LNCAP (cell line): Measurements from ENCODE around the gene FAM9C.

Experiments
- TF ChIP-seq, protein P1 (sequence below): fragments of 450-650 bp; IDR thresholded peaks from 2 replicates; pipeline ENCODE4 v1.5.1; 2017; ENCODE audit warnings: mild to moderate bottlenecking

Gene FAM9C

DNA sequence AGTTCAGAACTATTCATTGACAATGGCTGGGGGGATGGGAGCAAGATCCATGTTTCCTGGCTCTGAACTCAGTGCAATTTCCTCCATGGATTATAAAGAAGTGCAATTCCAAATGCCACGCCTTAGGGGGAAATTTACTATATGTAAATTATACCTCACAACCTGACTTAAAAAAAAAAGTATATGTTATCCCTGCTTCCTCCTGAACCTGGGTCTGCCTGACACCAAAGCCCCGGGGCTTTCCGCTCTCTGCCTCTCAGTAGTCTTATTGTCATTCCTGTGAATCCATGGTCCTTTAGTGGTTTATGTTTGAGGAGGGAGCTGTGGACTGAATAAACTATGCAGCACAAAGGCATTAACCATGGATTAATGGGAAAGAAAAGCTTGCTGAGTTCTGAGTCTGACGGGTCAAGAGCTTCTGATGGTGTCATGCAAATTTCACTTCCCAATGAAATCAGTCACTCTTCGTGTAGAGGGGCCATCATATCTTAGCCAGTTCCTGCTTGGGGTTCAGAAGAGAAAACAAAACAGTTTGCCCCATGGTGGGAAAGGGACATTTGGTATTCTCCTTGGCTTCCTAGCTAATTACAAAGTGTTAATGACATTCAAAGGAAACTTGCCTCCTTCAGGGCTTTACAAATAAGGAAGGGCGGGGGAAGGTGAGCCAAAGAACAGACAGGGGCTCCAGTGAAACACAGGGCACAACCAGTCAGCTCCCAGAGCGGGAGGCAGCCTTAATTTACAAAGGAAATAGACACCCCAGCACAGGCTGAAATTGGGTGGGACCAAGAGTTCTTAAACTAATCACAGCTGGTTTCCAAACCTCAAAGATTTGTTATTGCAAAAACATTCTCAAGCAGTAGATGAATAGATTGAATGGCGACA lies 14.3 kb downstream of the FAM9C start:
- TF ChIP-seq, protein P1, sequence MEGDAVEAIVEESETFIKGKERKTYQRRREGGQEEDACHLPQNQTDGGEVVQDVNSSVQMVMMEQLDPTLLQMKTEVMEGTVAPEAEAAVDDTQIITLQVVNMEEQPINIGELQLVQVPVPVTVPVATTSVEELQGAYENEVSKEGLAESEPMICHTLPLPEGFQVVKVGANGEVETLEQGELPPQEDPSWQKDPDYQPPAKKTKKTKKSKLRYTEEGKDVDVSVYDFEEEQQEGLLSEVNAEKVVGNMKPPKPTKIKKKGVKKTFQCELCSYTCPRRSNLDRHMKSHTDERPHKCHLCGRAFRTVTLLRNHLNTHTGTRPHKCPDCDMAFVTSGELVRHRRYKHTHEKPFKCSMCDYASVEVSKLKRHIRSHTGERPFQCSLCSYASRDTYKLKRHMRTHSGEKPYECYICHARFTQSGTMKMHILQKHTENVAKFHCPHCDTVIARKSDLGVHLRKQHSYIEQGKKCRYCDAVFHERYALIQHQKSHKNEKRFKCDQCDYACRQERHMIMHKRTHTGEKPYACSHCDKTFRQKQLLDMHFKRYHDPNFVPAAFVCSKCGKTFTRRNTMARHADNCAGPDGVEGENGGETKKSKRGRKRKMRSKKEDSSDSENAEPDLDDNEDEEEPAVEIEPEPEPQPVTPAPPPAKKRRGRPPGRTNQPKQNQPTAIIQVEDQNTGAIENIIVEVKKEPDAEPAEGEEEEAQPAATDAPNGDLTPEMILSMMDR: no peak

DNA sequence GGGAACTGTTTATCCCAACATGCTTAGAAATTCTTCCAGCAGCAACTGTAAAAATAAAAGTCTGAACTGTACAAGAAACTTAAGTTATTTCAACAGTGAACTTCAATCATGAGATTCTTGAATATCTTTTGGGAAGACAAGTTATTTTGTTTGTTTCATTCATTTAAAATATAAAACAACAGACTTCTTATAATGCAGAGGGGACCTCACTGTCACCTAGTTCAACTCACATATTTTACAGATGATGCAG lies 14.9 kb downstream of the FAM9C start:
- TF ChIP-seq, protein P1: no peak

DNA sequence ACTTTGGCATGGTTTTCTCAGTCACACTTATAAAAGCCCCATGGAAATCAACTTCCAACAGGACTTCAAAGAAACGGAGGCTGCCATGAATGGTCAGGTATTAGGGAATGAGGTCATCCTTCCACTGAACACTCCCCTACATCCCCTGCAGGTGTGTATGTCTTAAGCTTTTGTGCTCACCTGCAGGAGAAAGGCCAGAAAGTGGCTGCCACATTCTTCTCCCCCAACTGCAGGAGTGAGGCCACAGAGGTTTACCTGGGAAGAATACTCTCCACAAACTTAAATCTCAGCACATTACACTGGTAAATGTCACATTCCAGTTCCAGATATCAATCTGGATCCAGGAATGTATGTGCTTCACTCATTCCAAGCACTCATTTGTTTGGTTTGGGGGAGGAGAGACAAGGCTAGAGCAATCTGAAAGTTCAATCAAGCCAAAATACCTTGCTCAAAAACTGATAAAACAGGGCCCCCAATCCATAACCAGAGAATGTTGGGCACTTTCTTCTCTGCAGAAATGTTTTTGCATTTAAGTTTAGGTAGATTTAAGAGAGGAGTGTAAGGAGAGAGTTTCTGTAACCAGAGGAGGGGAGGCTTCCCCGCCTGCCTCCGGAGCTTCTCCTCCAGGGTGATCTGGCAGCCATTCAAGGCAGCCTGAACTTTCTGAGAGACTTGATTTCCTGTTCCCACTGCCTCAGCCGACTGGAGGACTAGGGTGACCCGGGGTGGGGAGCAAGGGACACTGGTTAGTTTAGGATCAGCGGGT lies 15.4 kb downstream of the FAM9C start:
- TF ChIP-seq, protein P1: no peak

DNA sequence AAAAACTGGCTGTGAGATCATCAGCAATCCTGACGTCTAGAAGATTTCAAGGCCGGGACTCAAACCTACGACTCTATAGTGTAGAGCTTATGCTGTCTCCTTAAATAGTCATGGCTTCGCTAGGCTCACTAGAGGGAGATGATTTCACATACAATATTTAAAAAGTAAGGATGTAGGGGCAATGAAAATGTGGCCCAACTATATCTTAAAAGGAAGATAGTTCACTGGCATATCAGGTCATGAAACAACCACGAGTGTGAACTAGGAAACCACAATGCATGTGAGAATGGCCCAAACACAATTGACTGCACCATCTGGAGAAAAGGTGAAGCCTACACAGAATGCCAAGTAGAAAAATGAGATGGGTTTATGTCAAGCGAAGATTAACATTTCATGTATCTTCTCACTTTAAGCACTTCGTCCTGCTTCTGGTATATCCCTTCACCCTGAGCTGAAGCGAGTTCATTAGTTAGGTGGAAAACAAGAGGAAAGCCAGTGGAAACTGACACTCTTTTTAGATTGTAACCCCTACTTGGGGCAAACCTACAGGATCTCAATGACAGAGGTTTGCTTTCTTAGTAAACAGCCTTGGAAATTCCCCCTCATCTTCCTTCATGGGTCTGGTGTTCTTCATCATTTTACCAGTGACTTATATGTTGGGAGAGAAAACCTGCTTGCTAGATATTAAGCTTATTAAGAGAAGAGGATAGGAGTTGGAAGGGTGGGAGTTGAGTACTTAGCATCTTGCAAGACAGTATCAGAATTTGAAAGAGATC lies 17.4 kb downstream of the FAM9C start:
- TF ChIP-seq, protein P1: no peak

DNA sequence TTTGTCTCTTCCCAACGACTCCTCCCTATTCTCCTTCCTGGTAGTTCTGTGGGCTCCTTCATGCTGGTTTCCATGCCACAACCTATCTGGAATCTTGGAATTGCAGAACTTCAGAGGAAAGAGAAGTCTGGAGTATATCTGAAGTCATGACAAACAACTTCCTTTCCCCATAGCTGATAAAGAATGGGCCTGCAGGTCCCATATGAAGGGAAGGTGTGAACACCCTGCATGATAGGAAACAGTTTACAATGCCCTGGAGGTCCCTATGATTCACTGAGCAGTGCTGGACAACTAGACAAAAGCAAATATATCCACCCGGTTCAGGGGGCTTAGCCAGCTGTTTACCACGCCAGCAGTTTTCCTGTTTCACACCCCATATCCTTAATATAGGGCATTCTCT lies 19.4 kb downstream of the FAM9C start:
- TF ChIP-seq, protein P1: no peak

DNA sequence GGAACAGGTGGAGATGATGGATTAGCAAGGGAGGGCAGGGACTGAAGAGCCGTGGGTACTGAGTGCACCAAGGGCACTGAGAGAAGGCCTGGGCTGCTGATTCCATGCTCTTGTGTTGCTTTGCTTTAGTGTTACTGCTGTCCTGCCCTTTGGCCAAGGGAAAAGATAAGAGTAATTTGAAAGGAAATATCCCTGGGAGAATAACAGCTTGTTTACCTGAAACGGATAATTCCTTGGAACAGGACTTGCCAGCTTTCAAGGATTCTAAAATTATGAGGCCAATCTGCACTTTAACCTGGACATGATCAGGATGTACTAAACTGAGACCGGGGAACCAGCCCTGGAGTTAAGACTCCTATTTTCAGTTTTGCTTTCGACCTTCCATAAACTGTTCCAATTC lies 20.4 kb downstream of the FAM9C start:
- TF ChIP-seq, protein P1: no peak

DNA sequence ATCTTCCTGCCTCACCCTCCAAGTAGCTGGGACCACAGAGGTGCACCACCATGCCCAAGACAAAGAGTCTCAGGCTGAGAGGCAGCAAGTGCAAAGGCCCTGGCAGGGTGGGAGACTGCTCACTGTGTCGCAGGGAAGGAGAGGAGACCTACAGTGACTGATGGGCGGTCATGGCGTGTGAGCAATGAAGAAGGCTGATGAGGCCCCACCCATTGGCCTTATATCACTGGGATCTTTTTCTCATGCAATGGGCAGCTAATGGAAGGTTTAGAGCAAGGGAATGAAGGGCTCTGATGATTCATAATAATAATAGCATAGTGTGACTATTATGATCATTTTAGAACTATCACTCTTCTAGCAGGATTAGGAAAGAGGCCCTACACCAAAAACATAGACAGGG lies 20.9 kb downstream of the FAM9C start:
- TF ChIP-seq, protein P1: no peak
